HG02623 (cell line): ENCODE data around the gene KLHDC4.

Source experiments
- ATAC-seq: cut with Tn5 transposase; IDR thresholded peaks from one replicate; pipeline ENCODE4 v1.9.1; 2021; ENCODE audit warnings: moderate library complexity; ENCODE audit not compliant: unreplicated experiment

KLHDC4 gene

GRCh38 chr16:87666919-87667318, 98.9 kb downstream of the KLHDC4 start:
- no peak for ATAC-seq

GRCh38 chr16:87665193-87665592, 100.6 kb downstream of the KLHDC4 start:
- ATAC-seq, result no peak

- ATAC-seq, result no peak
These were observed 101.0 kb downstream of the KLHDC4 start for GRCh38 chr16:87664792-87665191.

- no peak for ATAC-seq
These were observed 103.3 kb downstream of the KLHDC4 start for GRCh38 chr16:87662254-87663204.

GRCh38 chr16:87661561-87661960, 104.2 kb downstream of the KLHDC4 start:
- ATAC-seq, result no peak

GRCh38 chr16:87658564-87659225, 107.1 kb downstream of the KLHDC4 start:
- no peak for ATAC-seq
